GM23248 (cell line): ENCODE measurements around the gene ACSS1. TPM values are rescaled to one million over a fixed set of nuclear protein-coding genes. Genes with fewer than 3 reads are reported as not detected.

Experiments
- DNase-seq: peaks from one replicate; pipeline ENCODE4 v3.0.0-alpha.2; 2015
- H2AFZ ChIP-seq: fragments of 200-600 bp; sonication (generic); 2 replicates; pipeline ENCODE4 v1.6.1; 2016; ENCODE audit warnings: antibody characterized with exemption
- H3F3A ChIP-seq: fragments of 200-600 bp; sonication (generic); 2 replicates; pipeline ENCODE4 v1.6.1; 2016; ENCODE audit warnings: mild to moderate bottlenecking, antibody characterized with exemption, mixed run types; ENCODE audit not compliant: insufficient read depth
- H3K27ac ChIP-seq: fragments of 200-600 bp; sonication (generic); 2 replicates; pipeline ENCODE4 v1.5.1; 2016; ENCODE audit warnings: mild to moderate bottlenecking
- H3K27me3 ChIP-seq: fragments of 200-600 bp; sonication (generic); replicated peaks from 2 replicates; pipeline ENCODE4 v1.6.1; 2016; ENCODE audit warnings: mild to moderate bottlenecking; ENCODE audit not compliant: insufficient read depth
- H3K36me3 ChIP-seq: fragments of 200-600 bp; sonication (generic); 2 replicates; pipeline ENCODE4 v1.6.1; 2016; ENCODE audit warnings: low read depth, mild to moderate bottlenecking
- H3K4me1 ChIP-seq: fragments of 200-600 bp; sonication (generic); 2 replicates; pipeline ENCODE4 v1.6.1; 2016; ENCODE audit warnings: mild to moderate bottlenecking; ENCODE audit not compliant: insufficient read depth
- H3K4me2 ChIP-seq: fragments of 200-600 bp; sonication (generic); one replicate; pipeline ENCODE4 v1.6.1; 2016; ENCODE audit warnings: mild to moderate bottlenecking; ENCODE audit not compliant: unreplicated experiment
- H3K4me3 ChIP-seq: fragments of 200-600 bp; sonication (generic); 2 replicates; pipeline ENCODE4 v1.5.1; 2016; ENCODE audit warnings: mild to moderate bottlenecking
- H3K79me2 ChIP-seq: fragments of 200-600 bp; sonication (generic); 2 replicates; pipeline ENCODE4 v1.6.1; 2016; ENCODE audit warnings: mild to moderate bottlenecking; ENCODE audit not compliant: insufficient read depth
- H3K9ac ChIP-seq: fragments of 200-600 bp; sonication (generic); 2 replicates; pipeline ENCODE4 v1.6.1; 2016; ENCODE audit warnings: mild to moderate bottlenecking
- H3K9me2 ChIP-seq: fragments of 200-600 bp; sonication (generic); 2 replicates; pipeline ENCODE4 v1.6.1; 2016; ENCODE audit warnings: mixed run types, mild to moderate bottlenecking, moderate library complexity; ENCODE audit not compliant: insufficient read depth
- H3K9me3 ChIP-seq: fragments of 200-600 bp; sonication (generic); one replicate; pipeline ENCODE4 v1.6.1; 2017; ENCODE audit warnings: low read depth
- H4K20me1 ChIP-seq: fragments of 200-600 bp; sonication (generic); 2 replicates; pipeline ENCODE4 v1.6.0; 2016; ENCODE audit not compliant: insufficient read depth
- EZH2 ChIP-seq: fragments of 200-600 bp; sonication (generic); IDR thresholded peaks from 2 replicates; pipeline ENCODE4 v1.6.1; 2018; ENCODE audit warnings: antibody characterized with exemption, mild to moderate bottlenecking; ENCODE audit not compliant: insufficient read depth, poor library complexity, severe bottlenecking
- EZH2phosphoT487 ChIP-seq: fragments of 200-600 bp; sonication (generic); IDR thresholded peaks from 2 replicates; pipeline ENCODE4 v1.6.1; 2018; ENCODE audit warnings: antibody characterized with exemption, moderate library complexity, mild to moderate bottlenecking, low read depth; ENCODE audit not compliant: insufficient read depth
- WGBS, 2 experiments: methylation state at CpG; one replicate each; pipeline ENCODE4 v1.1.6; 2015 to 2017; ENCODE audit warnings: low lambda C conversion rate in 2 of 2, low coverage in 1 of 2; ENCODE audit errors: missing lambda C conversion rate in 2 of 2; 5-methylcytosine and 5-hydroxymethylcytosine counted together
- in situ Hi-C: fragments of 300-500 bp; cut with MboI; formaldehyde crosslinking; loops from 2 replicates; pipeline ENCODE4 v1.15.0; 2020
- polyA plus RNA-seq: library from polyadenylated mRNA; unstranded; fragments of >200 nt; fragmentation: Nextera tagmentation; extraction: Ambion mirVana; gene quantifications from 2 replicates; pipeline ENCODE4 v1.2.1, GENCODE V29; 2016
- total RNA-seq: library from RNA; depleted of rRNA; stranded (reverse); fragments of >200 nt; shearing (Covaris generic); gene quantifications from 2 replicates; pipeline ENCODE4 v1.2.3, GENCODE V29; 2014

Gene ACSS1
- total and polyA plus RNA-seq, 2 experiments from 2014 or later: 0.94 to 1.1 TPM

DNA sequence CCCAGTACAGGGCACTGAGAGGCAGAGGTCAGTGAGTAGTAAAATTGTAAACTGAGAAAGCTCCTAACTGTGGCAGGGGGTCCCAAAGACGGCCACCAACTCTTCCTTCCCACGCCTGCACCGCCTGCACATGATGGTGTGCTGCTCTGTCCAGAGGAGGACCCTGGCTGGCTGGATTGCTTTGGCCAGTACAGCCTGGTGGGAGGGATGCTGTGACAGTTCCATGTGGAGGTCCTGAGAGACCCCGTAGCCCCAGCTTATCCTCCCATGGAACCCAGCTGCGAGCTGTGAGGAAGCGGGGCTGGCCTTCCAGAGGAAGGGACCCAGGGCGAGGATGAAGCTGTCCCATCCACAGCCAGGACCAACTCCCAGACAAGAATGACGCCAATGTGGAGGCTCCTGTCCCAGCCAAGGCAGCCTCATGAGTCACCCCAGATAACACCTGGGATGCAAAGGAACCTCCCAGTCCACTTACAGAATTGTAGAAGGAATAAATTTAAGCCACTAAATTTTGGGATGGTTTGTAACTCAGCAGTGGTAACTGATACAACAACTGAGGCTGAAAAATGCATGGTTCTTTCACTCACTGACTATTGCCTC is 2.0 kb upstream of the ACSS1 start:
- Histone ChIP-seq H2AFZ (no peak overlapping the region), H4K20me1 (no peaks in the 10 kb centered on the region), H3K4me1 (peaks cover 12% of the 10 kb centered on the region), H3K9me3 (no peaks in the 10 kb centered on the region), H3K4me2 (no peak overlapping the region), H3F3A (0 out of 2 replicates have a peak, but pooled peaks cover 5% of the 10 kb centered on the region), H3K9me2 (no peaks in the 10 kb centered on the region), H3K79me2 (no peaks in the 10 kb centered on the region), H3K36me3 (no peaks in the 10 kb centered on the region), H3K27ac (no peak overlapping the region), H3K9ac (no peak overlapping the region), H3K27me3 (peaks cover 19% of the 10 kb centered on the region), H3K4me3 (no peak overlapping the region)
- DNase-seq: no peak
- in situ Hi-C loops: loop anchor here (5.0 to 10.0 kb wide), 3 partner anchors 63 to 345 kb away; partner anchors contain the start of gene GINS1
- 91 to 93% methylated on average over 8 of the region's 8 CpGs for WGBS, 2 experiments
- TF ChIP-seq EZH2phosphoT487 (no peak), EZH2 (no peak)

DNA sequence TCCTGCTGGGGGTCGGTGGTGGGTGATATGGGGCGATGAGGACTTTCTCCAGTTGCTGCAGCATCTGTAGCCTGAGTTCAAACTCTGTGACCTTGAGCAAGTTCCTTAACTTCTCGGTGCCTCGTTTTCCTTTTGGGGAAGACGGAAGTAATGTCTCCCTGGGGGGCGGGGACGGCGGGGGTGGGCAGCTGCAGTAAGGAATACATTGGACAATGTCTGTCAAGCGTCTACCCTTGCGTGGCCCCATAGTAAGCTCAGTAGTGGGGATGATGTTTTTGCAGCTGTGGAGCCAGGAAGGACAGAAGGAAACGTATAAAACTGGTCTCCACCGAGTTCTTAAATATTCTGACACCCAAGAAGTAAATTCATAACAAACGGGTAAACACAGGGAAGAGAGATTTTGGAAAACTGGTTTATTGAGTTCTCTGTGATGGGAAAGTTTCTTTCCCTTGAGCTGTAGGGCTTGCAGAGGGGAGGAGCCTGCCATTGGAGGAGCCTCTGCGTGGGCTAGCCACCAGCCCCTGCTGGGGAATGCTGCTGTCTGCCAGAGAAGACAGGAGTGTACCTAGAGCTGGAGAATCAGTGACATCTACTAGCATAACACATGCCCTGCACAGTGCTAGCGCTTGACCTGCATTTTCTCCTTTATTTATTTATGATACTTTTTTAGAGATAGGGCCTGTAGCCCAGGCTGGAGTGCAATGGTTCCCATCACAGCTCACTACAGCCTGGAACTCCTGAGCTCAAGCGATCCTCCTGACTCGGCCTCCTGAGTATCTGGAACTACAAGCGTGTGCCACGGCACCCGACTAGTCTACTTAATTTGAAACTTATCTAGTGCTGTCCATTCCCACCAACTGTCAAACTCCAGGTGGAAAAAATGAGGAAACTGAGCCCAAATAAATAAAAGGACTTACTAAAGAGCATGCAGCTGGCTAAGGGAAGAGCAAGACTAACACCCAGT is 1.2 kb upstream of the ACSS1 start:
- DNase-seq: peak; percentile 30
- peak overlapping the region; percentile 96 for H3K4me2 ChIP-seq
- in situ Hi-C loops: no loop called here
- no peaks in the 10 kb centered on the region for H3K9me2 ChIP-seq
- 31 to 32% methylated on average over 20 of the region's 20 CpGs for WGBS, 2 experiments
- peaks cover 18% of the 10 kb centered on the region for H3K27me3 ChIP-seq
- H2AFZ ChIP-seq: peak overlapping the region; percentile 82
- H3K9ac ChIP-seq: no peak overlapping the region; the same call in 1 of the 2 replicates
- TF ChIP-seq EZH2phosphoT487: no peak
- TF ChIP-seq EZH2: no peak
- peak overlapping the region; percentile 70 for H3K4me3 ChIP-seq
- no peaks in the 10 kb centered on the region for H3K36me3 ChIP-seq
- H4K20me1 ChIP-seq: no peaks in the 10 kb centered on the region
- H3K79me2 ChIP-seq: no peaks in the 10 kb centered on the region
- no peak overlapping the region for H3K27ac ChIP-seq
- no peaks in the 10 kb centered on the region for H3K9me3 ChIP-seq
- H3F3A ChIP-seq: 0 out of 2 replicates have a peak, but pooled peaks cover 5% of the 10 kb centered on the region
- H3K4me1 ChIP-seq: peaks cover 12% of the 10 kb centered on the region

DNA sequence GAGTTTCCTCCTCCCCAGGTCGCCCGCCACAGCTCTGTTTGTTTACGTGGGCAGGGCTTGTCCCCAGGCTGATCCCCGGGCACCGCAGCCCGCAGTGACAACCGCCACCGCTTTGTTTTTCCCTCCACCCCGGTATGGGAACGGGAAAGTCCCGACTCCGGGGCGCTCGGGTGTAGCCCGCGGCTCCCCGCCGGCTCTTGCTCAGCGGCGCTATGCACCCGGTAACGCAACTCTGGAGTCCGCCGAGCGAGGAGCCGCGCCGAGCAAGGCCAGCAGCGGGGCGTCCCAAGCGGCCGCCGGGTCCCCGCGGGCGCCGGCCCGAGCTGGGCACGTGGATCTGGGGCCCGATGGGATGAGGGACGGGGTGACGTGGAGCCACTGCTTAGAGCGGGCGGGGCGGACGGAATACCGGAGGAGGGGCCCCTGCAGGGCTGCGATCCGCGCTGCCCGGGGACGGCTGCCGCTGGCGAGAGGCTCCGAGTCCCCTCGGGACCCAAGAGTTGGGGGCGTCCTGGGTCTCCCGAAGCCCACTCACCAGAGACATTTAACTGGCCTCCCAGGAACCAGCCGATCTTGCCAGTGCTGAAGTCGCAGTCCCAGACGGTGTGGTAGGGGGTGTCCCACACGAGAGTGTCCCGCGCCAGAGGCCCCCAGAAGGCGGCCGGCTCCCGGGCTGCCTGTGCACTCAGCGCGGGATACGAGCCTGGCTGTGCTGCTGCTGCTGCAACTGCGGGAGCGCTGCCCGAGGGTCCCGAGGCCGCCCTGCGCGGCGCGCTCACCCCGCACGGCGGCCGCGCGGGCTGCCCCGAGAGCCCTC is 497 bp downstream of the ACSS1 start:
- no peaks in the 10 kb centered on the region for H3K79me2 ChIP-seq
- H3K4me1 ChIP-seq: peaks cover 23% of the 10 kb centered on the region
- no peaks in the 10 kb centered on the region for H3K36me3 ChIP-seq
- peak overlapping the region; percentile 82 for H2AFZ ChIP-seq
- peak overlapping the region; percentile 96 for H3K4me2 ChIP-seq
- H3K9me3 ChIP-seq: no peaks in the 10 kb centered on the region
- no peaks in the 10 kb centered on the region for H3K9me2 ChIP-seq
- in situ Hi-C loops: no loop called here
- H3K27me3 ChIP-seq: peaks cover 16% of the 10 kb centered on the region
- no peak overlapping the region for H3K27ac ChIP-seq
- peaks cover 14% of the 10 kb centered on the region; the same call in 1 of the 2 replicates for H3F3A ChIP-seq
- DNase-seq: peak; percentile 68
- H4K20me1 ChIP-seq: no peaks in the 10 kb centered on the region
- peak overlapping the region; percentile 70 for H3K4me3 ChIP-seq
- TF ChIP-seq EZH2phosphoT487 (no peak), EZH2 (no peak)
- H3K9ac ChIP-seq: peak overlapping the region; percentile 69
- 1% methylated on average over 76 to 79 of the region's 86 CpGs for WGBS, 2 experiments
